Measurements from ENCODE around the gene LAMB4.

DNA sequence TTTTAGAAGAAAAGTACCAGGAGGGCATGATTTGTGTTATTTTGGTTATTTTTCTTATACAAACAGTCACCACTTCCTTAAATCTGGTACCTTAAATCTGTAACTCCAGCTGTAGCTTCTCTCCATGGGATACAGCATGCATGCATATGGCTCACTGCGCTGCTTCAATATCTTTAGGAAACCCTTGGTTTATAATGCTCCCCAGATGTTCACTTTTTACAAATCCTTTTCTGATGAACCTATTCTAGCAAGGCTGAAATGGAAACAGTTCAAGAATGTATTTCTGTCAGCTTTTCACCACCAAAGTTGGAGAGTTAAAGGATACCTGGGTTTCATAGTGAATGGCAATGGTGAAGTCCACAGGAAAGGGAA, 50.9 kb downstream of the LAMB4 start:
- no peak for TF ChIP-seq POLR2AphosphoS5 (IDR thresholded peaks at IDR 0.05; ENCODE audit: low read depth)
- TF ChIP-seq, protein P1, sequence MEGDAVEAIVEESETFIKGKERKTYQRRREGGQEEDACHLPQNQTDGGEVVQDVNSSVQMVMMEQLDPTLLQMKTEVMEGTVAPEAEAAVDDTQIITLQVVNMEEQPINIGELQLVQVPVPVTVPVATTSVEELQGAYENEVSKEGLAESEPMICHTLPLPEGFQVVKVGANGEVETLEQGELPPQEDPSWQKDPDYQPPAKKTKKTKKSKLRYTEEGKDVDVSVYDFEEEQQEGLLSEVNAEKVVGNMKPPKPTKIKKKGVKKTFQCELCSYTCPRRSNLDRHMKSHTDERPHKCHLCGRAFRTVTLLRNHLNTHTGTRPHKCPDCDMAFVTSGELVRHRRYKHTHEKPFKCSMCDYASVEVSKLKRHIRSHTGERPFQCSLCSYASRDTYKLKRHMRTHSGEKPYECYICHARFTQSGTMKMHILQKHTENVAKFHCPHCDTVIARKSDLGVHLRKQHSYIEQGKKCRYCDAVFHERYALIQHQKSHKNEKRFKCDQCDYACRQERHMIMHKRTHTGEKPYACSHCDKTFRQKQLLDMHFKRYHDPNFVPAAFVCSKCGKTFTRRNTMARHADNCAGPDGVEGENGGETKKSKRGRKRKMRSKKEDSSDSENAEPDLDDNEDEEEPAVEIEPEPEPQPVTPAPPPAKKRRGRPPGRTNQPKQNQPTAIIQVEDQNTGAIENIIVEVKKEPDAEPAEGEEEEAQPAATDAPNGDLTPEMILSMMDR (conservative IDR thresholded peaks at IDR 0.05; ENCODE audit: low read depth in 2 of 2): no peak
- TF ChIP-seq CREB1 (CRISPR knock-in tag; IDR thresholded peaks at IDR 0.05; ENCODE audit: low read depth): no peak

Data from GM23338 (cell line).